ENCODE results near the gene GYG1. TPM values are rescaled to one million over a fixed set of nuclear protein-coding genes. Genes with fewer than 3 reads are reported as not detected.

Gene GYG1
- total RNA-seq, 6 experiments from 2014 or later = 68.9 to 88.6 (median 78.5) TPM

DNA sequence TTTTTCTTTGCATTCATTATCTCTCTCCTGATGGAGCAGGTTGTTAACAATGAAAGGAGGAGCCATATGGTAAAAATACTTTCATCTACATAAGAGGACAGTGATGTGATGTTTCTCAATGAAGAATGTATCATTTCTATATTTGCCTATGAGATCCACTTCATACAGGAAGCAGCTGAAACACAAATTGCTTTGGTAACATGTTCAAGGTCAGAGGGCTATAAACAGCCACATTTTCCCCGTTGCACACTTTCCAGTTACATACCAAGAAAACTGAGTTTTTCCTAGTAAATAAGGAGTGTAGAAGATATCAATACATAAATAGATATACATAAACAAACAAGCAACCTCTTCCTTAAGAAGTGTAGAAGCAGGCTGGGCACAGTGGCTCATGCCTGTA, 32.6 kb upstream of the GYG1 start:
- no peaks in the 10 kb centered on the region for H3K9me3 Mint-ChIP-seq
- DNase-seq = no peak
- TF ChIP-seq CTCF (IDR thresholded peaks at IDR 0.05) = no peak

DNA sequence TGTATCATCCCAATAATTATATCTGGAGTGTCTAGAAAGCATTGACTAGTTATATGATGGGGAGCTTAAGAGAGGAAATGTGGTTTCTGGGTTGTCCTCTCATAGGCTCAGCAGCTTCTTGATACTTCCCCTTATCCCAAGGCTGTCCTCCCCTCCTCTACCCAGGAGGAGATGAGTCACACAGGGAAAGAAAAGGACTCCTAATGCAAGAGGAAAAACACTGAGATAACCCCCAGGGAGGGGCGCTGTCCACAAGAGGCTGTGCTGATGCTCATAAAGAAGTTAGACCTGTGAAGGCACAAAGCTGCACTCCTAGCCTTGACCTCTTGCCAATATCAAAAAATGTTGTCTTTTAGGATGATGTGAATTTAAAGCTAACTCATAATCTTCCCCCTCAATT, 28.8 kb upstream of the GYG1 start:
- DNase-seq = peak; percentile 60
- no peak overlapping the region for H3K27ac Mint-ChIP-seq
- H3K27me3 Mint-ChIP-seq (ENCODE audit: insufficient read depth) = peaks cover 9% of the 10 kb centered on the region
- H3K4me3 Mint-ChIP-seq = no peak overlapping the region
- H3K9me3 Mint-ChIP-seq = no peaks in the 10 kb centered on the region
- H3K4me1 Mint-ChIP-seq (ENCODE audit: low read depth) = no peaks in the 10 kb centered on the region; the same call in 1 of the 2 replicates
- peak; percentile 55 for TF ChIP-seq CTCF (IDR thresholded peaks at IDR 0.05)
- no peaks in the 10 kb centered on the region for H3K36me3 Mint-ChIP-seq (ENCODE audit: low read depth)

More for the DNA sequence above, 32.6 kb upstream of the GYG1 start:
- H3K27ac Mint-ChIP-seq = no peak overlapping the region
- no peaks in the 10 kb centered on the region for H3K36me3 Mint-ChIP-seq (ENCODE audit: low read depth)
- peaks cover 9% of the 10 kb centered on the region for H3K27me3 Mint-ChIP-seq (ENCODE audit: insufficient read depth)
- peaks cover 24% of the 10 kb centered on the region for H3K4me1 Mint-ChIP-seq (ENCODE audit: low read depth)
- no peak overlapping the region for H3K4me3 Mint-ChIP-seq

DNA sequence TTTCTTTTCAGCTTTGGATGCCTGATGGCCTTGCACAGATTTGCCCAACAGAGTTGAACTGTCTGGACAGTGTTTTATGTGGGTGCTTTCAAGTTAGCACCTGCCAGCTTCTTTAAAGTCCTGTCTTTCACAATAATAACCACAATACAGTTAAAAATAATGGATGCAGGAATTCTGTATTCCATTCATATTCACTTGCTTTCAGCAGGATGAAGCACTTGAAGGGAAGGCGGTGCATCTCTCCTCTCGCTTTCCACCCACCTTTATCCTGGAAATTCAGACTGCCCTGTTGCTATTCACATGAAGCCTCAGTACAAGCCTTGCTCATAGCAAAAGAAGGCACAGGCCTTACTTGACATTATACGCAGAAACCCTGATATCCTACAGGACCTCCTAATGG, 26.5 kb upstream of the GYG1 start:
- H3K4me1 Mint-ChIP-seq (ENCODE audit: low read depth) = no peaks in the 10 kb centered on the region
- no peaks in the 10 kb centered on the region for H3K36me3 Mint-ChIP-seq (ENCODE audit: low read depth)
- no peaks in the 10 kb centered on the region for H3K9me3 Mint-ChIP-seq

GRCh38 chr3:148968321-148968720, 23.0 kb upstream of the GYG1 start:
- Mint-ChIP-seq H3K4me1 (ENCODE audit: low read depth) (no peaks in the 10 kb centered on the region), H3K27me3 (ENCODE audit: insufficient read depth) (no peaks in the 10 kb centered on the region), H3K9me3 (no peaks in the 10 kb centered on the region), H3K4me3 (no peak overlapping the region), H3K27ac (no peak overlapping the region), H3K36me3 (ENCODE audit: low read depth) (no peaks in the 10 kb centered on the region)
- DNase-seq = no peak
- TF ChIP-seq CTCF (IDR thresholded peaks at IDR 0.05) = no peak

More for the DNA sequence above, 26.5 kb upstream of the GYG1 start:
- Mint-ChIP-seq H3K27ac (no peak overlapping the region), H3K27me3 (ENCODE audit: insufficient read depth) (peaks cover 9% of the 10 kb centered on the region), H3K4me3 (no peak overlapping the region)
- TF ChIP-seq CTCF (IDR thresholded peaks at IDR 0.05) = no peak
- DNase-seq = no peak

GRCh38 chr3:148970271-148970670, 21.1 kb upstream of the GYG1 start:
- DNase-seq = no peak
- Mint-ChIP-seq H3K4me3 (no peak overlapping the region), H3K27ac (no peak overlapping the region), H3K4me1 (ENCODE audit: low read depth) (no peaks in the 10 kb centered on the region), H3K9me3 (no peaks in the 10 kb centered on the region), H3K27me3 (ENCODE audit: insufficient read depth) (no peaks in the 10 kb centered on the region), H3K36me3 (ENCODE audit: low read depth) (no peaks in the 10 kb centered on the region)
- TF ChIP-seq CTCF (IDR thresholded peaks at IDR 0.05) = no peak
